HG03135 (cell line): Measurements from ENCODE around the gene CAPN9.
"Not testable (repeated sequence)": the region's sequence is repeated elsewhere in the genome, so short reads cannot be mapped to it uniquely, and the experiment has no call there.

ENCODE experiments used
- ATAC-seq: cut with Tn5 transposase; IDR thresholded peaks from one replicate; pipeline ENCODE4 v1.9.1; 2021; ENCODE audit warnings: mild to moderate bottlenecking, moderate library complexity; ENCODE audit not compliant: unreplicated experiment

The CAPN9 gene

DNA sequence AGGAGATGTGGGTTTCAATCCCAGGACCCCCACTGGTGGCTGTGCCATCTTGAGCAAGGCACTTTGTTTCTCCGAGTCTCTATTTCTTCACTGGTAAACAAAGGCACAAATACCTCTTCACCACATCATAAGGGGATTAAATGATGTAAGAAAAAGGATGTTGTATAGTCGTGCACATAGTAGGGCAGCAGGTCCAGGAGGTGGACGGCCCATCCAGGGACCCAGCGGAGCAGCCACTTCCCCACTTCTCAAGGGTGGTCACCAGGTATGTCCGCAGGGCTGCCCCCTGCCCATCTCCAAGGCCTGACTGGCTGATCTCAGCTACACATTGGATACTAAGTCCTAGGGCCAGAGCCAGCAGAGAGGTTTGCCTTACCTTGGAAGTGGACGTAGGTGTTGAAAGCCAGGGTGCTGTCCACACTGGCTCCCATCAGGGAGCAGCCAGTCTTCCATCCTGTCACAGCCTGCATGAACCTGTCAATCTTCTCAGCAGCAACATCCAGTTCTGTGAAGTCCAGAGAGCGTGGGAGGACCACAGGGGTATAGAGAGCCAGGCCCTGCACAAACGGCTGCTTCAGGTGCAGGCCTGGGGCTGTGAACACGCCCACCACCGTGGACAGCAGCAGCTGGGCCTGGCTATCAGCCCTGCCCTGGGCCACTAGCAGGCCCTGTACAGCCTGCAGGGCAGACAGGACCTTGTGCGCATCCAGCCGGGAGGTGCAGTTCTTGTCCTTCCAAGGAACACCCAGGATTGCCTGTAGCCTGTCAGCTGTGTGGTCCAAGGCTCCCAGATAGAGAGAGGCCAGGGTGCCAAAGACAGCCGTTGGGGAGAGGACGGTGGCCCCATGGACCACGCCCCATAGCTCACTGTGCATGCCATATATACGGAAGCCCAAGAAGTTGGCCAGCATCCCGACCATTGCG, 37.3 kb upstream of the CAPN9 start:
- no peak for ATAC-seq

GRCh38 chr1:230710543-230710904, 36.7 kb upstream of the CAPN9 start:
- no peak for ATAC-seq

- no peak for ATAC-seq
Measured at GRCh38 chr1:230711245-230711644, 35.9 kb upstream of the CAPN9 start.

DNA sequence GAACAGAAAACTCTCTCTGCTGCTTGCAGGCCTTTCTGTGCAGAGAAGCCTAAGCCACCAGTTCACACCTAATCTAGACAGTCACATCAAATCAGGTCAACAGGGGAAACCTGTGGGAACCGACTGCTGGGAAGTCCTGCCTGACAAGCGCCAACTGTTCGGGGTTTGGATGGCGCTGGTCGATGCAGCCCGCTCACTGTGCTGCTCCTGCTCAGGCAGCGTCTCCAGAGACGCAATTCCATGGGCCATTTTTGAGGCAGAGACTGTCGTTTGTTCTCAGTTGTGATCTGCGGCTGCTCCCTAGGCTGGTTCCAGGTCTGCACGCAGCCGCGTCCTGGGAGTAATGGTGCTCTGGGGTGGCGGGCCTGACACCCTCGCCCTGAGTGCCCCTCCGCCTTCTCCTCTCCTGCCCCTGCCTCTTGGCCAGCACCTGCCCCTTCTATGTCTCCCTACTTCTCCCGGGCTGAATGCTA, 34.7 kb upstream of the CAPN9 start:
- ATAC-seq = no peak

GRCh38 chr1:230713138-230713537, 34.0 kb upstream of the CAPN9 start:
- no peak for ATAC-seq

DNA sequence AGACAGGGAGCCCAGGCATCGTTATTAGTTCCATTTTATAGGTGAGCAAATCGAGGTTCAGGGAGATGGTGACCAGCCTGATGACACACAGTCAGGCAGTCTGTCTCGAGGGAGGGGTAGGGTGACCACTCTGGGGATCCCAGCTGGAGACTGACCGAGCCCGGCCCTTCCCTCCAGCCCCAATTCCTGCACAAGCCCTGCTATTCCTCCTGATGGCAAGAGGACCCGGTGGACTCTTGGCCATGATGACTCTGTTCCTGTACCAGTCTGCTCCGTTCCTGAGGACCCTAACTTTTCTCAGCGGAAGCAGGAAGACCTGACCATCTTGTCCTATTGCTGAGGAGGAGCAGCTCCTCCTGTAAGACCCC, 33.7 kb upstream of the CAPN9 start:
- no peak for ATAC-seq

DNA sequence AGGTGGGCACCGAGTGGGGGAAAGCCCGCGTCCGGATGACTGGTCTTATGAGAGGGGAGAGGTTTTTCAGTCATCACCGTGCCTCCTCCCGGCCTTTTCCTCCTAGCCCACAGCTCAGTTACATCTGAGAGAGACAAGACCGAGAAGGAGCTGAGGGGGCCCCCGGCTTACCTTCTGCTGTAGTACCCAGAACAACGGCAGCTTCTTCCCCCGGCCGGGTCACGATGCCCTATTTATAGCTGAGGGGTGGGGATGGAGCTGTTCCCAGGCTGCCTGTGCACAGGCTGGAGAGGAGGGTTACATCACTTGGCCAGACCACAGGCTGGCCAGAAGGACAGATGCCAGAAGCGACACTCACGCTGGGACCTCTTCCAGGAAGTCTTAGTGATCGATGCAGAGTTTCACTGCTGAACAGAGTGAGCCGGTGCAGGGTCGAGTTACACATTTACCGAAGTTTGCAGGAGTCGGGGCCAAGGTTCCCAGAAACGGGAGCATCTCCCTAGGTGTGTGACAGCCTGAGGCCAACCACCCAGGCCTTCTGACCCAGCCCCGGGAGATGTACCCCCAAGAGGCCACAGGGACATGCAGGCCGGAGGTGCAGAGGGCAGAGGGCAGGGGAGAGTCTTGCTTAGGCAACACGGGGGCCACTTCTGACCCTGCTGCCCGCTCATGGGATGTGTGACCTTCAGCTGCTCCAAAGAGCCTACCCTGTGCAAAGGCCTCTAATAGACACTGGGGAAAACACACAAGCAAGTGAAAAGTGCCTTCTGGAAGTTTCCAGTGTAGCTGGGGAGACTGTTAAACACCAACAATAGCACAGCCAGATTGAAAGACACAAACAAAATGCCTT, 33.0 kb upstream of the CAPN9 start, which contains the start of gene AGT:
AGT (minus strand) TSS at position 208 of the 850 bp plus-strand sequence. CDS start 3,299 bp downstream, outside the sequence.
- ATAC-seq = no peak

DNA sequence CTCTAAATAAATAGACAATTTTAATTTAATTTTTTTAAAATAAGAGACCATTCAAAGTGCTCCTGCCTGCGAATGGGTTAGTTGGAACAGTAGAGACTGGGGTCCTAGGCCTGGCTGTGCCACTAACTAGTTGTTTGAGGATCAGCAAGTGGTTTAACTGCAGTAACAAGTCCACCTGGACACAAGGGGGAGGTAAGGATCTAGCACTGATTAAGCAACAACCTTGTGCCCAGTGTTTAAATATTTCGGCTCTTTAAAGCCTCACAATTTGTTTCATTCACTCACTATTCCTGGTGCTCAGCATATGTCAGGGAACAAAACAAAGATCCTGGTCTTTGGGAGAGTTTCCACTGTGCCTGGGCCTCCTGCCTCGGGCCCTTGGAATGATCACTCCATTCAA, 31.7 kb upstream of the CAPN9 start:
- no peak for ATAC-seq

- not testable (repeated sequence) for ATAC-seq
Measured at GRCh38 chr1:230716453-230716852, 30.7 kb upstream of the CAPN9 start.

GRCh38 chr1:230717251-230717650, 29.9 kb upstream of the CAPN9 start:
- ATAC-seq = no peak

DNA sequence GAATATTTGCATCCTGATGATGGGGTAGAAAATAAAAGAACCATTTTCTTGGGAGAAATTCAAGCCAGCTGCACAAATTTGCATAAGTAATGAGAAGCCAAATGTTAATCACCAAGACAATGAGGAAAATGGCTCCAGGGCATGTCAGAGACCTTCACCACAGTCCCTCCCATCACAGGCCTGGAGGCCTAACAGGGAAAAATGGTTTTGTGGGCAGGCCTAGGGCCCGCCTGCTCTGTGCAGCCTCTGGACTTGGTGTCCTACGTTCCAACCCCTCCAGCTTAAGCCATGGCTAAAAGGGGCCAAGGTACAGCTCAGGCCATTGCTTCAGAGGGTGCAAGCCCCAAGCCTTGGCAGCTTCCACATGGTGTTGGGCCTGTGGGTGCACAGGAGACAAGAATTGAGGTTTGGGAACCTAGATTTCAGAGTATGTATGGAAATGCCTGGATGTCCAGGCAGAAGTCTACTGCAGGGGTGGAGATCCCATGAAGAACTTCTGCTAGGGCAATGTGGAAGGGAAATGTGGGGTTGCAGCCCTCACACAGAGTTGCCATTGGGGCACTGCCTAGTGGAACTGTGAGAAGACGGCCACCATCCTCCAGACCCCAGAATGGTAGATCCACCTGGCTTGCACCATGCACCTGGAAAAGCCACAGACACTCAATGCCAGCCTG, 25.2 kb upstream of the CAPN9 start:
- ATAC-seq = not testable (repeated sequence)

- no peak for ATAC-seq
Measured at GRCh38 chr1:230725256-230726012, 21.8 kb upstream of the CAPN9 start.

- no peak for ATAC-seq
Measured at GRCh38 chr1:230728710-230729392, 18.3 kb upstream of the CAPN9 start.

DNA sequence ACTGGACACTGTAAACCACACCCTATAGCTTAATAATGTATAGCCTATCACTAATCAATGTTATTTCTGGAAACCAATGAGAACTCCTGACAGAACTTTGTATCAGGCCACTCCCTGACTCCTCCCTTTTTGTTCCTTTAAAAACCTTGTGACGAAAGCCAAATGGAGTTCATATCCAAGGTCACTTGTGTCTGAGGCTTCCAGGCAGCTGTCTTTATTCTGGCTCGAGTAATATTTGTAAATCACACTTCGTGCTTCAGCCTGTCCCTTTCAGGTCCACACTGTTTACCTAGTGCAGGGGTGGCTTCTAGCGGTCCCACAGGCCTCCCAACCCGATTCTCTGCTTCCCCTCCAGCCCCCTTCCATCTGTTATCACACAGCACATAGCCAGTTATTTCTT, 16.2 kb upstream of the CAPN9 start:
- ATAC-seq = no peak

DNA sequence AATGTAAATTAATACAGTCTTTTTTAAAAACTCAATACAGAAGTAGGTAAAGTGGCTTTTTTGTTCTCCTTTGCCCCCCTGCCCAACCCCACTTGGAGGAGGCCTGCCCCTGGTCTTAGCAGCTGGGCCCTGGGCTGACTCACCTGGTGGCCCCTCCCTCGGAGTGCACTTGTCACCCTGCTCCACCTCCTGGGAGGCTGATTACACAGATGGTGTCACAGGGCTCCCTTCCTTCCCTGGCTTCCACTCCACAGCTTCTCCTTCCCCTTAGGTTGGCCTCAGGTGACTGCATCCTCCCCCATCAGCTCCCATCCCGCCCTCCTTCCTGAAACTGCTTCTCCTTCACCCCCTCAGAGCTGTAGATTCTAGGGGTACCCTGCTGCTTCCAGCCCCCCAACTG, 11.7 kb upstream of the CAPN9 start:
- no peak for ATAC-seq

DNA sequence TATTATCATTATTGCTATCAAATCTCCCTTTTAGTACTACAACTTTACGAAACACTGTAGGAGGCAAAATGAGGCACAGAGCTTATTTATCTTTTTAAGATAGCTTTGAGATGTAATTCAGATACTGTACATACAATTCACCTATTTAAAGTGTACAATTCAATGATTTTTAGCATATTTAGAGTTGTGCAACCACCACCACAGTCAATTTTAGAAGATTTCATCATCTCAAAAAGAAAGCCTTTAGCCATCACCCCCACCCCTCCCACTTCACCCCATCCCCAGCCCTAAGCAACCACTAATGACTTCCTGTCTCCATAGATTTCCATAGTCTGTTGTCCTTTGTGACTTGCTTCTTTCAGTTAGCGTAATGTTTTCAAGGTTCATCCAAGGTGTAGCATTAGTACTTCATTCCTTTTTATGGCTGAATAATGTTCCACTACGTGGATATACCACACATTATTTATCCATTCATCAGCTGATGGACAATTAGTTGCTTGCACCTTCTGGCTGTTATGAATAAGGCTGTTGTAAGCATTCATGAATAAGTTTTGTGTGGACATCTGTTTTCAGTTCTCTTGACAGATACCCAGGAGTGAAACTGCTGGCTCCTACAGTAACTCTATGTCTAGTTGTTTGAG, 9.4 kb upstream of the CAPN9 start:
- ATAC-seq = no peak

DNA sequence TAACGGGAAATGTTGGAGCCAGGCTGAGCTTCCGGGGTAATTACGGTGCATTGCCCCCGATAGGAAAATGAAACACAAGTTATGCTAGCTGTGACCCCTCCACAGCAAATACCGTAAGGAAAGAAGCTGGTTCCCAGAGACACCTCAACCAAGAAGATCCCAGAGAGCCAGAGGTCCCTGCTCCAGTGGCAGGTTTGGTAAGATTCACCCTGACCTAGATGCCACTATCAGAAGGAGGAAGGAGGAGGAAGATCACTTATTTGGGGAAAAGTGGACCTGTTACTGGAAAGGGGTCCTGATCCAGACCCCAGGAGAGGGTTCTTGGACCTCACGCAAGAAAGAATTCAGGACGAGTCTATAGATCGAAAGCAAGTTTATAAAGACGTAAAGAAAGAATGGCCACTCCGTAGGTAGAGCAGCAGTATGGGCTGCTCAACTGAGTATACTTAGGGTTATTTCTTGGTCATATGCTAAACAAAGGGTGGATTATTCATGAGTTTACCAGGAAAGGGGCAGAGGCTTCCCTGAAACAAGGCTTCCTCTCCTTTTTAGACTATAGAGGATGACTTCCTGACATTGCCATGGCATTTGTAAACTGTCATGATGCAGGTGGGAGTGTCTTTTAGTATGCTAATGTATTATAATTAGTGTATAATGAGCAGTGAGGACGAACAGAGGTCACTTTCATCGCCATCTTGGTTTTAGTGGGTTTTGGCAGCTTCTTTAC, 7.5 kb upstream of the CAPN9 start:
- ATAC-seq = no peak

DNA sequence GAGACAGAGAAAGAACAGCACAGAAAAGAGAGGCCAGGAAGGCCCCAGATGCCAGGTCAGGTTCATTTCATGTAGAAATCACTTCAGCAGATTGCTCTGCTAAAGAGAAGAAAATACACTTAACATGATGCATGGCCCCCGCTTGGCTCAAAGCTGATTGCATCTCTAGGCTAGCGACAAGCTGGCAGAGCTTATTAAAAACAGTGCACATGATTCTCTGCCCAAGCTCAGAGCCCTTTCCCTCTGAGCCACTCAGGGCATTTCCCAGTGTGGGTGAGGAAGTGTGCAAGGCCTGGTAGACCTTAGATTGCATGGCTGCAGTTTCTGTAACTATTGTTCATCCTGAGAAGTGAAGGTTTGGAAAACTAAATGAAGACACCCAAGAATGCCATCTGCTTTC, 3.3 kb upstream of the CAPN9 start:
- ATAC-seq = no peak

DNA sequence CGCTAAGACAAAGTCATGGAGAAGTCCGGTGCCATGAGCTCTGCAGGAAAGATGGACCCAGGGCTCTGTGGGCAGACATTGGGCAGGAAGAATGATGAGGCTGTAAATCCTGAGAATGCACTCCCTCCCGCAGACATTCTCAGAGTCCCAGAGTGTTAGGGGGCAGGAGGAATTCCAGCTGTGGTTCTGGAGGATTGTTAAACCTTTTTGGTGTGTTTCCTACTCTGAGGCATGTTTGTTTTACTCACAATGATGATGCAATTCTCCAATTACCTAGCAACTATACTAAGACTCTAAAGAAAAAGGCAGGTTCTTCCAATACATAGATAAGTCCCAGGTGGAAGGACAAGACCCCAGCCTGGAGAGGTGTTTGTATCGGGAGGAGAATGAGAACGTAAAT, 2.8 kb upstream of the CAPN9 start:
- no peak for ATAC-seq
